SJSA1 (cell line): ENCODE measurements around the gene TARS2. TPM values are rescaled to one million over a fixed set of nuclear protein-coding genes. Genes with fewer than 3 reads are reported as not detected.

Source experiments
- DNase-seq, 2 experiments: peaks; one replicate each; pipeline ENCODE4 v3.0.0-alpha.2; 2015 to 2020; ENCODE audit warnings: low spot score in 2 of 2, low read depth in 1 of 2
- H3K27ac ChIP-seq: fragments of 250-450 bp; sonication (Bioruptor Pico); 2 replicates; pipeline ENCODE4 v1.5.1; 2020; ENCODE audit warnings: mild to moderate bottlenecking, moderate library complexity
- H3K27me3 ChIP-seq: fragments of 250-450 bp; sonication (Bioruptor Pico); replicated peaks from 2 replicates; pipeline ENCODE4 v1.5.1; 2020; ENCODE audit warnings: mild to moderate bottlenecking, moderate library complexity
- H3K36me3 ChIP-seq: fragments of 250-450 bp; sonication (Bioruptor Pico); 2 replicates; pipeline ENCODE4 v1.5.1; 2020; ENCODE audit warnings: mild to moderate bottlenecking
- H3K4me1 ChIP-seq: fragments of 250-450 bp; sonication (Bioruptor Pico); replicated peaks from 2 replicates; pipeline ENCODE4 v1.6.1; 2021; ENCODE audit warnings: mild to moderate bottlenecking
- H3K4me3 ChIP-seq: fragments of 250-450 bp; sonication (Bioruptor Pico); 2 replicates; pipeline ENCODE4 v1.5.1; 2020; ENCODE audit warnings: mild to moderate bottlenecking
- H3K9me3 ChIP-seq: fragments of 250-450 bp; sonication (Bioruptor Pico); replicated peaks from 2 replicates; pipeline ENCODE4 v1.5.1; 2020; ENCODE audit warnings: mild to moderate bottlenecking
- total RNA-seq: library from RNA; depleted of rRNA; stranded (reverse); fragments of >200 nt; shearing (Covaris generic); gene quantifications from 2 replicates; pipeline ENCODE4 v1.2.3, GENCODE V29; 2014

TARS2 gene
- total RNA-seq, 1 experiment from 2014 or later, result 8.7 TPM

- DNase-seq, result no peak
- no peaks in the 10 kb centered on the region for H3K27me3 ChIP-seq
- no peak overlapping the region for H3K27ac ChIP-seq
- H3K9me3 ChIP-seq, result no peaks in the 10 kb centered on the region
- no peak overlapping the region for H3K4me3 ChIP-seq
- peaks cover 16% of the 10 kb centered on the region for H3K4me1 ChIP-seq
- H3K36me3 ChIP-seq, result no peaks in the 10 kb centered on the region
Measured at GRCh38 chr1:150550222-150551050, 63.2 kb downstream of the TARS2 start.

- H3K27me3 ChIP-seq, result no peaks in the 10 kb centered on the region
- H3K4me1 ChIP-seq, result peaks cover 16% of the 10 kb centered on the region
- no peak for DNase-seq
- H3K9me3 ChIP-seq, result no peaks in the 10 kb centered on the region
- H3K36me3 ChIP-seq, result no peaks in the 10 kb centered on the region
- no peak overlapping the region for H3K4me3 ChIP-seq
- H3K27ac ChIP-seq, result no peak overlapping the region
Measured at GRCh38 chr1:150551051-150551783, 64.0 kb downstream of the TARS2 start.

GRCh38 chr1:150551784-150552127 lies 64.5 kb downstream of the TARS2 start:
- no peak overlapping the region for H3K27ac ChIP-seq
- H3K9me3 ChIP-seq, result no peaks in the 10 kb centered on the region
- peaks cover 16% of the 10 kb centered on the region for H3K4me1 ChIP-seq
- H3K4me3 ChIP-seq, result no peak overlapping the region
- no peaks in the 10 kb centered on the region for H3K36me3 ChIP-seq
- no peak for DNase-seq
- H3K27me3 ChIP-seq, result no peaks in the 10 kb centered on the region

GRCh38 chr1:150552128-150552910 lies 65.1 kb downstream of the TARS2 start:
- no peak for DNase-seq
- Histone ChIP-seq H3K4me1 (peaks cover 16% of the 10 kb centered on the region), H3K27ac (no peak overlapping the region), H3K4me3 (no peak overlapping the region), H3K27me3 (no peaks in the 10 kb centered on the region), H3K36me3 (no peaks in the 10 kb centered on the region), H3K9me3 (no peaks in the 10 kb centered on the region)

GRCh38 chr1:150552911-150553289 lies 65.7 kb downstream of the TARS2 start:
- H3K27ac ChIP-seq, result no peak overlapping the region

GRCh38 chr1:150553392-150554085 lies 66.3 kb downstream of the TARS2 start:
- Histone ChIP-seq H3K36me3 (no peaks in the 10 kb centered on the region), H3K4me1 (peaks cover 14% of the 10 kb centered on the region), H3K27ac (no peak overlapping the region), H3K27me3 (no peaks in the 10 kb centered on the region), H3K9me3 (no peaks in the 10 kb centered on the region), H3K4me3 (no peak overlapping the region)
- no peak for DNase-seq

More at GRCh38 chr1:150552911-150553289, 65.7 kb downstream of the TARS2 start:
- no peak overlapping the region for H3K4me3 ChIP-seq
- H3K27me3 ChIP-seq, result no peaks in the 10 kb centered on the region
- H3K36me3 ChIP-seq, result no peaks in the 10 kb centered on the region
- peaks cover 16% of the 10 kb centered on the region for H3K4me1 ChIP-seq
- no peaks in the 10 kb centered on the region for H3K9me3 ChIP-seq
- DNase-seq, result no peak

- DNase-seq, result no peak
- no peak overlapping the region for H3K27ac ChIP-seq
- no peaks in the 10 kb centered on the region for H3K27me3 ChIP-seq
- H3K4me1 ChIP-seq, result peaks cover 10% of the 10 kb centered on the region
- no peaks in the 10 kb centered on the region for H3K9me3 ChIP-seq
- no peak overlapping the region for H3K4me3 ChIP-seq
- no peaks in the 10 kb centered on the region for H3K36me3 ChIP-seq
Measured at GRCh38 chr1:150554086-150554452, 66.8 kb downstream of the TARS2 start.

- DNase-seq, result no peak
- H3K4me1 ChIP-seq, result peaks cover 7% of the 10 kb centered on the region
- no peaks in the 10 kb centered on the region for H3K36me3 ChIP-seq
- H3K9me3 ChIP-seq, result no peaks in the 10 kb centered on the region
- H3K27ac ChIP-seq, result no peak overlapping the region
- no peak overlapping the region for H3K4me3 ChIP-seq
- no peaks in the 10 kb centered on the region for H3K27me3 ChIP-seq
Measured at GRCh38 chr1:150555198-150555970, 68.2 kb downstream of the TARS2 start.

GRCh38 chr1:150555971-150556865 lies 69.0 kb downstream of the TARS2 start:
- Histone ChIP-seq H3K4me3 (no peak overlapping the region), H3K4me1 (peaks cover 14% of the 10 kb centered on the region), H3K36me3 (no peaks in the 10 kb centered on the region), H3K9me3 (no peaks in the 10 kb centered on the region), H3K27ac (no peak overlapping the region), H3K27me3 (no peaks in the 10 kb centered on the region)
- DNase-seq, result no peak

GRCh38 chr1:150557065-150557600 lies 69.9 kb downstream of the TARS2 start:
- no peaks in the 10 kb centered on the region for H3K9me3 ChIP-seq
- no peak overlapping the region for H3K4me3 ChIP-seq
- no peak for DNase-seq
- H3K4me1 ChIP-seq, result peaks cover 22% of the 10 kb centered on the region
- no peaks in the 10 kb centered on the region for H3K36me3 ChIP-seq
- H3K27ac ChIP-seq, result no peak overlapping the region
- no peaks in the 10 kb centered on the region for H3K27me3 ChIP-seq
